Measurements from ENCODE around the gene RALBP1. TPM values are rescaled to one million over a fixed set of nuclear protein-coding genes. Genes with fewer than 3 reads are reported as not detected.

Gene RALBP1
- total RNA-seq, 4 donors from 2014 or later, result 28.9 to 49.5 (median 36.6) TPM

GRCh38 chr18:9535430-9535991 lies 60.2 kb downstream of the RALBP1 start:
- Histone ChIP-seq H3K36me3 (peaks cover 0 to 69% (median 0%) of the 10 kb centered on the region in 3 donors), H3K4me1 (no peaks in the 10 kb centered on the region), H3K27ac (peak overlapping the region in 1 of 4 donors; percentile 51), H3K27me3 (no peaks in the 10 kb centered on the region), H3K9me3 (no peaks in the 10 kb centered on the region), H3K4me3 (no peak overlapping the region)
- DNase-seq, result no peak
- TF ChIP-seq POLR2A (IDR thresholded peaks at IDR 0.05) (no peak), CTCF (IDR thresholded peaks at IDR 0.05) (no peak)

- Histone ChIP-seq H3K9me3 (no peaks in the 10 kb centered on the region), H3K27me3 (no peaks in the 10 kb centered on the region), H3K4me1 (no peaks in the 10 kb centered on the region), H3K4me3 (no peak overlapping the region), H3K27ac (no peak overlapping the region), H3K36me3 (peaks cover 0 to 61% (median 0%) of the 10 kb centered on the region in 3 donors)
- TF ChIP-seq POLR2A (IDR thresholded peaks at IDR 0.05) (no peak), CTCF (IDR thresholded peaks at IDR 0.05) (no peak)
- no peak for DNase-seq
These were observed 61.2 kb downstream of the RALBP1 start for GRCh38 chr18:9536354-9537152.

GRCh38 chr18:9537677-9538076 lies 62.4 kb downstream of the RALBP1 start:
- Histone ChIP-seq H3K4me1 (no peaks in the 10 kb centered on the region), H3K27ac (no peak overlapping the region), H3K4me3 (no peak overlapping the region), H3K27me3 (no peaks in the 10 kb centered on the region), H3K9me3 (no peaks in the 10 kb centered on the region), H3K36me3 (peaks cover 0 to 52% (median 0%) of the 10 kb centered on the region in 3 donors)
- DNase-seq, result no peak
- no peak for TF ChIP-seq POLR2A (IDR thresholded peaks at IDR 0.05)
- TF ChIP-seq CTCF (IDR thresholded peaks at IDR 0.05), result no peak

GRCh38 chr18:9539283-9539682 lies 64.0 kb downstream of the RALBP1 start:
- H3K36me3 ChIP-seq, result peaks cover 0 to 36% (median 0%) of the 10 kb centered on the region in 3 donors
- H3K4me3 ChIP-seq, result no peak overlapping the region
- no peak overlapping the region for H3K27ac ChIP-seq
- no peaks in the 10 kb centered on the region for H3K9me3 ChIP-seq
- no peak for TF ChIP-seq CTCF (IDR thresholded peaks at IDR 0.05)
- no peak for TF ChIP-seq POLR2A (IDR thresholded peaks at IDR 0.05)
- no peaks in the 10 kb centered on the region for H3K27me3 ChIP-seq
- no peak for DNase-seq
- H3K4me1 ChIP-seq, result no peaks in the 10 kb centered on the region

GRCh38 chr18:9539938-9540337 lies 64.6 kb downstream of the RALBP1 start:
- Histone ChIP-seq H3K27ac (no peak overlapping the region), H3K36me3 (peaks cover 0 to 29% (median 0%) of the 10 kb centered on the region in 3 donors), H3K4me3 (no peak overlapping the region), H3K4me1 (no peaks in the 10 kb centered on the region), H3K9me3 (no peaks in the 10 kb centered on the region), H3K27me3 (no peaks in the 10 kb centered on the region)
- DNase-seq, result no peak
- TF ChIP-seq POLR2A (IDR thresholded peaks at IDR 0.05) (no peak), CTCF (IDR thresholded peaks at IDR 0.05) (no peak)

Measured in Peyer's patch (tissue), 4 donors.